ENCODE data around the gene CDK17.

Gene CDK17

DNA sequence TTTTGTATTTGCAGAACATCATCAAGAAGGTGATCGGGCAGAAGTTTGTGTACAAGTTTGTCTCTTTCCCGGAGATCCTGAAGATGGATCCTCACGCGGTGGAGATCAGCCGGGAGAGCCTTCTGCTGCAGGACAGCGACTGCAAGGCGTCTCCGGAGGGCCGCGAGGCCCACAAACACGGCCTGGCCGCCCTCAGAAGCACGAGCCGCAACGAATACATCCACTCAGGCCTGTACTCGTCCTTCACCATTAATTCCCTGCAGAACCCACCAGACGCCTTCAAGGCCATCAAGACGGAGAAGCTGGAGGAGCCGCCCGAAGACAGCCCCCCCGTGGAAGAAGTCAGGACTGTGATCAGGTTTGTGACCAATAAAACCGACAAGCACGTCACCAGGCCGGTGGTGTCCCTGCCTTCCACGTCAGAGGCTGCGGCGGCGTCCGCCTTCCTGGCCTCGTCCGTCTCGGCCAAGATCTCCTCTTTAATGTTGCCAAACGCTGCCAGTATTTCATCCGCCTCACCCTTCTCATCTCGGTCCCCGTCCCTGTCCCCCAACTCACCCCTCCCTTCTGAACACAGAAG, 153.2 kb downstream of the CDK17 start:
- peaks cover 2% of the 10 kb centered on the region; the same call in 1 of the 2 replicates for H3K36me3 ChIP-seq (ENCODE audit: control insufficient read depth, insufficient read depth, low read length)
- H3K9ac ChIP-seq (ENCODE audit: low read depth, low read length): no peak overlapping the region
- H3K27ac ChIP-seq (ENCODE audit: low read depth, low read length): no peak overlapping the region
- no peaks in the 10 kb centered on the region for H3K4me1 ChIP-seq (ENCODE audit: control insufficient read depth, insufficient read depth, low read length)
- H3K27me3 ChIP-seq (ENCODE audit: control insufficient read depth, insufficient read depth, low read length): no peaks in the 10 kb centered on the region
- H3K9me3 ChIP-seq (ENCODE audit: control insufficient read depth, insufficient read depth, low read length): no peaks in the 10 kb centered on the region
- H3K4me3 ChIP-seq (ENCODE audit: low read depth, low read length): no peak overlapping the region

DNA sequence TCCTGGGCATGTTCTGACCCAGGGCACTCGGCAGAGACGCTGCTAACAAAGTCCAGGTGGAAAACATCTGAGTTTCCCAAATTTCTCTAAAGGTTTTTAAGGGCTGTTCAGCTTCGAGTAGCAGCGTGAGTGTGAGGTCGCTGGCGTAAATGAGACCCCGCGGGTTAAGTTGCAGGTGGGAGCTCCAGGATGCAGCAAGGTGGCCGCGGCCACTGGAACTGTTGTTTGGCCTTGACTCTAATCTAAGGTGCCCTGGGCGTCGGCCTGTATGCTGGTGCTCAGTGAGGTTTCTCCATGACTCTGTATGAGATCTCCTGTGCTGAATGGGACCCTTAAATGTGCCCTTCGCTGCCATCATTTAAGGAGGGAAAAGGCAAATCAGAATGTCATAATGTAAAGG, 155.4 kb downstream of the CDK17 start:
- no peaks in the 10 kb centered on the region for H3K27me3 ChIP-seq (ENCODE audit: control insufficient read depth, insufficient read depth, low read length)
- H3K9ac ChIP-seq (ENCODE audit: low read depth, low read length): no peak overlapping the region
- no peak overlapping the region for H3K27ac ChIP-seq (ENCODE audit: low read depth, low read length)
- no peaks in the 10 kb centered on the region for H3K4me1 ChIP-seq (ENCODE audit: control insufficient read depth, insufficient read depth, low read length)
- peaks cover 2% of the 10 kb centered on the region; the same call in 1 of the 2 replicates for H3K36me3 ChIP-seq (ENCODE audit: control insufficient read depth, insufficient read depth, low read length)
- H3K4me3 ChIP-seq (ENCODE audit: low read depth, low read length): no peak overlapping the region
- H3K9me3 ChIP-seq (ENCODE audit: control insufficient read depth, insufficient read depth, low read length): no peaks in the 10 kb centered on the region

DNA sequence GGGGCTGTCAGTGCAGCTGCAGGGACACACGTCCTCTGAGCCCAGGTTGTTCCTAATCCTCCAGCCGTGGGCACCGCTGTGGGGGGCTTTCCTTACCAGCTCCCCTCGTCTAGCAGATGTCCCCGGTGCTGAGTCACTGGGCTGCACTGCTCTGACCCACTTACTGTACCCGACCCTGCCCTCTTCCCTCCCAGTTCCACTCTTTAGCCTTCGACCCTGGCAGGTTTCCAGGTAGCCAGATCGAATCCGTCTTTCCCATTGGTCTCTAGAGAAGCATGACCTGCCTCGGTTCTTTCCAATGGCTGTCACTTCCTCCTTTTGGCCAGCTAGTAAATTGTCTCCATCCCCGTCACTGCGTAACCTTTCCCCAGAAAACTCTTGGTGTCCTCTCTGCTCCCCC, 157.6 kb downstream of the CDK17 start:
- Histone ChIP-seq H3K36me3 (ENCODE audit: control insufficient read depth, insufficient read depth, low read length) (0 out of 2 replicates have a peak, but pooled peaks cover 1% of the 10 kb centered on the region), H3K27me3 (ENCODE audit: control insufficient read depth, insufficient read depth, low read length) (no peaks in the 10 kb centered on the region), H3K9ac (ENCODE audit: low read depth, low read length) (no peak overlapping the region), H3K9me3 (ENCODE audit: control insufficient read depth, insufficient read depth, low read length) (no peaks in the 10 kb centered on the region), H3K4me3 (ENCODE audit: low read depth, low read length) (no peak overlapping the region), H3K4me1 (ENCODE audit: control insufficient read depth, insufficient read depth, low read length) (no peaks in the 10 kb centered on the region), H3K27ac (ENCODE audit: low read depth, low read length) (no peak overlapping the region)

DNA sequence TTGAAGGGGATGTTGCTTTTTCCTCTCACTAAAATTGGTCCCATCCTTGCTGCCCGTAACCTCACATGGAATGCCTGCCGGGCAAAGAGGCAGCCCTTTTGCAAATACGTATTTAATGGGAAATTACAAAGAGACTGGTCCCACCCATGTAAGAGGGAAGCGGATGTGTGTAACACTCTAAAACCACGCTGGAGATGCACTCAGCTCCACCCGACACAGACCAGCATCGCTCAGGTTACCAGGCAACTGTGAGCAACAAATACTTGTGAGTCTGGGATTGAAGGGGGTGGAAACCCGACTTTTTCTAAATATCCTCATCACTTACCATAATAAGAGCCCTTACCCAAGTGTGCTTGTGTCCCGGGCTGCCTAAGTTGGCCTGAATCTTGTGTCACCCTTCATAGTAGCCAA, 158.4 kb downstream of the CDK17 start:
- H3K4me1 ChIP-seq (ENCODE audit: control insufficient read depth, insufficient read depth, low read length): no peaks in the 10 kb centered on the region
- no peak overlapping the region for H3K27ac ChIP-seq (ENCODE audit: low read depth, low read length)
- H3K27me3 ChIP-seq (ENCODE audit: control insufficient read depth, insufficient read depth, low read length): no peaks in the 10 kb centered on the region
- H3K9ac ChIP-seq (ENCODE audit: low read depth, low read length): no peak overlapping the region
- H3K9me3 ChIP-seq (ENCODE audit: control insufficient read depth, insufficient read depth, low read length): no peaks in the 10 kb centered on the region
- H3K4me3 ChIP-seq (ENCODE audit: low read depth, low read length): no peak overlapping the region
- H3K36me3 ChIP-seq (ENCODE audit: control insufficient read depth, insufficient read depth, low read length): no peaks in the 10 kb centered on the region

DNA sequence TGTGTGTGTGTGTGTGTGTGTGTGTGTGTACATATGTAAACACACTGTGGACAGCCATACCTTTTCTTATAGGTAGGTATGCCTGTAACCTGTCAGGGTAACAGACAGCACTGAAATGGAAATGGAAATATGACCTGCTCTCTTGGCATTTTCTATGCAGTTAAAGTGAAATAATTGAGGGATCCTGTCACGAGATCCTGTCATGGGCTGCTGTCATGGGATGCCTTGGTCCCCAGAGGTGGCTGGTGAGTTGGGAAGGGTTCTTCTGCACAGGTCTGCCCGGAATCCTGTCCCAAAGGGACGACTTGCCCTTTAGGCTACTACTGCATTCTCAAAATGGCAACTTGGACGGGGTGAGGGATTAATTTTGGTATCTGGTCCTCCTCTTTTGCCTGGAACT, 158.8 kb downstream of the CDK17 start:
- Histone ChIP-seq H3K4me3 (ENCODE audit: low read depth, low read length) (no peak overlapping the region), H3K9ac (ENCODE audit: low read depth, low read length) (no peak overlapping the region), H3K9me3 (ENCODE audit: control insufficient read depth, insufficient read depth, low read length) (no peaks in the 10 kb centered on the region), H3K27me3 (ENCODE audit: control insufficient read depth, insufficient read depth, low read length) (no peaks in the 10 kb centered on the region), H3K4me1 (ENCODE audit: control insufficient read depth, insufficient read depth, low read length) (no peaks in the 10 kb centered on the region), H3K36me3 (ENCODE audit: control insufficient read depth, insufficient read depth, low read length) (no peaks in the 10 kb centered on the region), H3K27ac (ENCODE audit: low read depth, low read length) (no peak overlapping the region)

DNA sequence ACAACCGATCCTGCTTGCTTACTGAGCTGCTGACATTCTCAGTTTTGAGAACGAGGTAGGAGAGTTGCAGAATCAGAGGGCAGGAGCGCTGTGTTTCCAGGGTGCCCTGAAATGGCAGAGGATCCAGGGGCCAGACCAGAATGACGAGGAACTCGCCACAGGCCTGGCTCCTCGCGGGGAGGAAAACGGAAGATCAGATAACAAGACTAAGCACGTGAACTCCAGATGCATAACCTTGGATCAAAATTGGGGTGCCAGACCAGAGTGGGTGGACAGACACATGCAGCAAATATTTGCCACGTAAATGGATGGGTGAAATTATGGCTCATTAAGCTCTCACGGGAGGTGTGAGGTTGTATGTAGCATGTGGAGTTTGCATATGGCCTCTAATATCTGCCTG, 159.6 kb downstream of the CDK17 start:
- H3K36me3 ChIP-seq (ENCODE audit: control insufficient read depth, insufficient read depth, low read length): no peaks in the 10 kb centered on the region
- no peak overlapping the region for H3K4me3 ChIP-seq (ENCODE audit: low read depth, low read length)
- no peak overlapping the region for H3K27ac ChIP-seq (ENCODE audit: low read depth, low read length)
- H3K27me3 ChIP-seq (ENCODE audit: control insufficient read depth, insufficient read depth, low read length): no peaks in the 10 kb centered on the region
- no peaks in the 10 kb centered on the region for H3K4me1 ChIP-seq (ENCODE audit: control insufficient read depth, insufficient read depth, low read length)
- H3K9me3 ChIP-seq (ENCODE audit: control insufficient read depth, insufficient read depth, low read length): no peaks in the 10 kb centered on the region
- no peak overlapping the region for H3K9ac ChIP-seq (ENCODE audit: low read depth, low read length)

DNA sequence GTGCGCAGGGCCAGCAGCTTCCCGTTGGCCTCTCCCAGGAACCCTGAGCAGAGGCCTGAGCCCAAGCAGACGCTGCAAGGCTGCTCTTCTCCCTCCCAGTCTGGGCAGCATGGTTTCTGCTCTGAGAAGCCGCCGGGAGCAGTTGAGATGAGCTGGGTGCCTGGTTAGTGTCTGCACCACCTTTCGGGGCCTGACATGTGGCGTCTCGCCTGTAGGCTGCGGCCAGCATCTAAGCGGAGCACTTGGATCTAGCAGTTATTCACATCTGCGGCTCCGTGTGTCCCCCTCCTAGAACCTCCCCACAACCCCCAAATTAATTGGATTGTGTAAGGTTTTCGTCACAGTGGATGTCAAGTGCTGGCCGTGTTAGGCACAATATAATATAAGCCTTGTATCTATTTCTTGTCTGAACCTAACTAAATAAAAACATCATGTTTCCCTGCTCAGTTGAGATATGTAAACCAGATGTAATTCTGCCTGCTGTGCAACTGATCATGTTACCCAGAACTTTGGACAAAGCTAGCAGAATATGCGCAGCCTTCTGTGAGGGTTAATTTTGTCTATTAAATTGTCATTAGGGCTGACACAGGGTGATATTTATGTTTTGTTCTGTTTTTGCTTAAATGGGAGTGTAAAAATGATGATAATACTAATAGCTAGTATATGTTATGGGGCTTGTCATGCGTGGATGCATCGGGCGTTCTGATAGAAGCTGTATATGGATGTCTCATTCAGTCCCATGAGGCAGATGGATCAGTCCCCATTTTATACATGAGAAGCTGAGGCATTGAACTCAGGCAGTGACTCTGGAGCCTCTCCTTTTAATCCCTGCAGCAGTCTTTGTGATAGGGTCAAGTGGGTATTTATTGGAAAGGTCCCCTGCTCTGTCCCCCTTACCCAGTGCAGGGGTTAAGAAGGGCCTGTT, 160.3 kb downstream of the CDK17 start:
- Histone ChIP-seq H3K27ac (ENCODE audit: low read depth, low read length) (no peak overlapping the region), H3K9me3 (ENCODE audit: control insufficient read depth, insufficient read depth, low read length) (no peaks in the 10 kb centered on the region), H3K4me3 (ENCODE audit: low read depth, low read length) (no peak overlapping the region), H3K9ac (ENCODE audit: low read depth, low read length) (no peak overlapping the region), H3K36me3 (ENCODE audit: control insufficient read depth, insufficient read depth, low read length) (no peaks in the 10 kb centered on the region), H3K27me3 (ENCODE audit: control insufficient read depth, insufficient read depth, low read length) (no peaks in the 10 kb centered on the region), H3K4me1 (ENCODE audit: control insufficient read depth, insufficient read depth, low read length) (no peaks in the 10 kb centered on the region)

DNA sequence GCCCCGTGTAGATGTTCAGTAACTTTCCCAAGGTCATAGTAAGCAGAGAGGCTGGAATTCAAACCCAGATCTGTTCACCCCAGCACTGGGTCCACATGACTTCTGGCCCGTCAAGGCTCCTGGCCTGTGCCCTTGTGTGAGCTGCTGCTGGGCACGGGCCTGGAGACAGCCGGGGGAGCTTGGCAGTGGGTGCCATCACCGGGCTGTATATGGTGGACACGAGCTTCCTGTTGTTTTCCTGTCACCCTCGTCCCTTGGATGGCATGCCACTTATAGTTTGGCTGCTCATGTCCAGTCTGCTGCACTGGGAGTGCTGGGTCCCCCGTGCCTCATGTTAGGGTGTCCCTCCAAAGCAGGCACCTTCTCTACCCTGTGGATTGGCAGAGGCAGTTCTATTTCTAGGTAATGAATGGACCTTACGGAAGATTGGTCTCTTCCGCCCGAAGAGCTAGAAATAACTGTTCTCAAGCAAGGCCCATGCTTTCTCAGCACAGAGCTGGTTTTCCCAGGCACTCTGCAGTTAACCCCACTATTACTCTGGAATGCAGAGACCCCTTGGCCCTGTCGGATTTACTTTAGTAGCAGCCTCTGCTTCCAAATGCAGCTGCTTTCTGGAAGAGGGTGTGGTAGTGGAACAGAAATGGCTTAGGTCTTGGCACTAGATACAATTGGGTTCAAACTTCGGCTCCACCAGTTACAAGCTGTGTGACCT, 161.7 kb downstream of the CDK17 start:
- Histone ChIP-seq H3K9me3 (ENCODE audit: control insufficient read depth, insufficient read depth, low read length) (no peaks in the 10 kb centered on the region), H3K27ac (ENCODE audit: low read depth, low read length) (no peak overlapping the region), H3K36me3 (ENCODE audit: control insufficient read depth, insufficient read depth, low read length) (no peaks in the 10 kb centered on the region), H3K4me1 (ENCODE audit: control insufficient read depth, insufficient read depth, low read length) (no peaks in the 10 kb centered on the region), H3K27me3 (ENCODE audit: control insufficient read depth, insufficient read depth, low read length) (no peaks in the 10 kb centered on the region), H3K9ac (ENCODE audit: low read depth, low read length) (no peak overlapping the region), H3K4me3 (ENCODE audit: low read depth, low read length) (no peak overlapping the region)

DNA sequence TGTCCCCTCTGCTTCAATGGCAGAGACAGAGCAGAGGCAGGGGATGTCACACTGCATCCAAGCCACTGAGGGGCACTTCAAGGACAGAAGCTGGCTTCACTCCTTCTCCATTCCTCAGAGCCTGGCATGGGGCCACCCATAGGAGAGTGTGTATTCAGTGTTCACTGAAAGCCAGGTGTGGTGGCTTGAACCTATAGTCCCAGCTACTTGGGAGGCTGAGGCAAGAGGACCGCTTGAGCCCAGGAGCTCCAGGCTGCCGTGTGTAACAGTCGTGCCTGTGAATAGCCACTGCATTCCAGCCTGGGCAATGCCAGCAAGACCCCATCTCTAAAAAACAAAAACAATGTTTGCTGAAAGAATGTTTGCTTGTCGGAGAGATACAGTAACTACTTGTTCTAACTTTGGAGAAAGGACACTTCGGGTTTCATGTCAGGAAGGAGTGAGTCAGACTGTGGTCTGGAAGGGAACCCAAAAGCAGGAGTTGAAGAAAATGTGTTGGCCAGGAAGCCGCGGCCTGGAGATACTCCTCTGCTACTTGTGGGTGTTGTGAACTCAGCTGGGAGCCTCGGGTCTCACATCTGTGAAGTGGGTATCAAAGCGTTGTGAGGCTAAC, 162.7 kb downstream of the CDK17 start:
- Histone ChIP-seq H3K27me3 (ENCODE audit: control insufficient read depth, insufficient read depth, low read length) (no peaks in the 10 kb centered on the region), H3K36me3 (ENCODE audit: control insufficient read depth, insufficient read depth, low read length) (no peaks in the 10 kb centered on the region), H3K9ac (ENCODE audit: low read depth, low read length) (no peak overlapping the region), H3K9me3 (ENCODE audit: control insufficient read depth, insufficient read depth, low read length) (no peaks in the 10 kb centered on the region), H3K4me3 (ENCODE audit: low read depth, low read length) (no peak overlapping the region), H3K4me1 (ENCODE audit: control insufficient read depth, insufficient read depth, low read length) (no peaks in the 10 kb centered on the region), H3K27ac (ENCODE audit: low read depth, low read length) (no peak overlapping the region)

DNA sequence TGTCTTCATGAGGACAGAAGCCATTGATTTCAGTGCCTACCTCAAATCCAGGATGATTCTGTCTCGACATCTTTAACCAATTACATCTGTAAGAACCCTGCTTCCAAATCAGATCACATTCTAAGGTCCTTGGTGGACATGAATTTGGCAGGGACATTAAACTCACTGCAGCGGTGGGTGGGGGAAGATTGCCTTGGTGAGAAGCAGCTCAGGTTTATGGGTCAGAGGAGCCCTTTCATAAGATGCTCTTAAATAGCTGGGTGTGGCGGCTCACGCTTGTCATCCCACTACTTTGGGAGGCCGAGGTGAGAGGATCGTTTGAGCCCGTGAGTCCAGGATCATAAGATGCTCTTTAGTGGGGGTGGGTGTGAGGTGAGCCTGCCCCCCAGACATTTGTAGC, 163.2 kb downstream of the CDK17 start:
- Histone ChIP-seq H3K9ac (ENCODE audit: low read depth, low read length) (no peak overlapping the region), H3K4me3 (ENCODE audit: low read depth, low read length) (no peak overlapping the region), H3K27me3 (ENCODE audit: control insufficient read depth, insufficient read depth, low read length) (no peaks in the 10 kb centered on the region), H3K27ac (ENCODE audit: low read depth, low read length) (no peak overlapping the region), H3K4me1 (ENCODE audit: control insufficient read depth, insufficient read depth, low read length) (no peaks in the 10 kb centered on the region), H3K36me3 (ENCODE audit: control insufficient read depth, insufficient read depth, low read length) (no peaks in the 10 kb centered on the region), H3K9me3 (ENCODE audit: control insufficient read depth, insufficient read depth, low read length) (no peaks in the 10 kb centered on the region)

Measured in HUES48 (cell line).